ENCODE results near the gene TSSC4. TPM values are rescaled to one million over a fixed set of nuclear protein-coding genes. Genes with fewer than 3 reads are reported as not detected.

Gene TSSC4
- total and polyA plus RNA-seq, 9 donors, result 25.2 to 36.7 (median 27.3) TPM

Other genes starting within 250 kb of the TSSC4 start
- not detected for gene INS, start 239.5 kb upstream of the TSSC4 start, total RNA-seq
- not detected for gene INS, start 239.5 kb upstream of the TSSC4 start, polyA plus RNA-seq (ENCODE audit: insufficient read depth in 1 of 8, insufficient read length in 8 of 8, low replicate concordance in 1 of 8)
- 0.58 TPM for gene TH, start 228.9 kb upstream of the TSSC4 start, total RNA-seq
- gene TH, start 228.9 kb upstream of the TSSC4 start, polyA plus RNA-seq (ENCODE audit: insufficient read depth in 1 of 8, insufficient read length in 8 of 8, low replicate concordance in 1 of 8), result 1 to 10 TPM in 1 of 8 donors, under 1 TPM in 7; 0.33 to 1.2 (median 0.56) TPM
- 0.53 TPM for gene ASCL2, start 130.2 kb upstream of the TSSC4 start, total RNA-seq
- under 1 TPM; 0.11 to 0.47 (median 0.28) TPM for gene ASCL2, start 130.2 kb upstream of the TSSC4 start, polyA plus RNA-seq (ENCODE audit: insufficient read depth in 1 of 8, insufficient read length in 8 of 8, low replicate concordance in 1 of 8)
- 2.3 TPM for gene C11orf21, start 98.8 kb upstream of the TSSC4 start, total RNA-seq
- gene C11orf21, start 98.8 kb upstream of the TSSC4 start, polyA plus RNA-seq (ENCODE audit: insufficient read depth in 1 of 8, insufficient read length in 8 of 8, low replicate concordance in 1 of 8), result 1 to 10 TPM in 5 of 8 donors, under 1 TPM in 3; 0.41 to 4.1 (median 2.0) TPM
- gene TSPAN32, start 98.7 kb upstream of the TSSC4 start, total RNA-seq, result 2.7 TPM
- 1 to 10 TPM; 1.6 to 6.9 (median 3.6) TPM for gene TSPAN32, start 98.7 kb upstream of the TSSC4 start, polyA plus RNA-seq (ENCODE audit: insufficient read depth in 1 of 8, insufficient read length in 8 of 8, low replicate concordance in 1 of 8)
- 187 TPM for gene CD81, start 23.4 kb upstream of the TSSC4 start, total RNA-seq
- 100 to 1,000 TPM; 374 to 495 (median 433) TPM for gene CD81, start 23.4 kb upstream of the TSSC4 start, polyA plus RNA-seq (ENCODE audit: insufficient read depth in 1 of 8, insufficient read length in 8 of 8, low replicate concordance in 1 of 8)
- gene TRPM5, start 43.8 kb downstream of the TSSC4 start, total RNA-seq, result under 0.01 TPM
- gene TRPM5, start 43.8 kb downstream of the TSSC4 start, polyA plus RNA-seq (ENCODE audit: insufficient read depth in 1 of 8, insufficient read length in 8 of 8, low replicate concordance in 1 of 8), result under 1 TPM in 3 of 8 donors, not detected in 5; 0.04 to 0.05 (median 0.04) TPM
- gene KCNQ1, start 44.3 kb downstream of the TSSC4 start, total RNA-seq, result 0.84 TPM
- 1 to 10 TPM; 1.9 to 4.1 (median 2.7) TPM for gene KCNQ1, start 44.3 kb downstream of the TSSC4 start, polyA plus RNA-seq (ENCODE audit: insufficient read depth in 1 of 8, insufficient read length in 8 of 8, low replicate concordance in 1 of 8)